COLO668 (cell line): ENCODE data around the gene MBD6.
A peak's percentile ranks its signal among the peaks of the same experiment; 100 is the strongest.

ENCODE experiments used
- DNase-seq: peaks from one replicate; lab custom pipeline; 2025; ENCODE audit not compliant: unreplicated experiment; lab: John Stamatoyannopoulos, UW

MBD6 gene

GRCh38 chr12:57525615-57526383, 3.2 kb downstream of the MBD6 start:
- no peak for DNase-seq

- no peak for DNase-seq
Measured at GRCh38 chr12:57526477-57527126, 4.0 kb downstream of the MBD6 start.

- DNase-seq, result no peak
Measured at GRCh38 chr12:57527184-57527583, 4.6 kb downstream of the MBD6 start.

GRCh38 chr12:57528176-57528575, 5.6 kb downstream of the MBD6 start:
- no peak for DNase-seq

- DNase-seq, result no peak
Measured at GRCh38 chr12:57528831-57529555, 6.4 kb downstream of the MBD6 start.

- DNase-seq, result no peak
Measured at GRCh38 chr12:57529831-57530230, 7.2 kb downstream of the MBD6 start.

- DNase-seq, result no peak
Measured at GRCh38 chr12:57530396-57531142, 7.9 kb downstream of the MBD6 start.

- DNase-seq, result no peak
Measured at GRCh38 chr12:57531836-57532235, 9.2 kb downstream of the MBD6 start.

GRCh38 chr12:57533108-57533507, 10.5 kb downstream of the MBD6 start:
- DNase-seq, result no peak

- no peak for DNase-seq
Measured at GRCh38 chr12:57534250-57534649, 11.6 kb downstream of the MBD6 start.

GRCh38 chr12:57534991-57535543, 12.4 kb downstream of the MBD6 start:
- DNase-seq, result no peak

- no peak for DNase-seq
Measured at GRCh38 chr12:57535764-57536596, 13.4 kb downstream of the MBD6 start.

GRCh38 chr12:57536597-57536942, 13.9 kb downstream of the MBD6 start:
- DNase-seq, result no peak

- DNase-seq, result no peak
Measured at GRCh38 chr12:57539134-57539768, 16.6 kb downstream of the MBD6 start.

- DNase-seq, result no peak
Measured at GRCh38 chr12:57541001-57541400, 18.4 kb downstream of the MBD6 start.

GRCh38 chr12:57541717-57542116, 19.1 kb downstream of the MBD6 start:
- DNase-seq, result no peak

- DNase-seq, result no peak
Measured at GRCh38 chr12:57543581-57543980, 21.0 kb downstream of the MBD6 start.

- peak; percentile 60 for DNase-seq
Measured at GRCh38 chr12:57545809-57546437, 23.3 kb downstream of the MBD6 start.
